DND-41 (cell line): ENCODE results near the gene PRSS33.

Source experiments
- EZH2 ChIP-seq: IDR thresholded peaks from 3 replicates; pipeline ENCODE4 v1.6.1; 2012; ENCODE audit warnings: borderline replicate concordance, low read depth, mild to moderate bottlenecking, moderate library complexity, low read length, inconsistent platforms; ENCODE audit not compliant: severe bottlenecking
- TF ChIP-seq, protein P1 (sequence below): IDR thresholded peaks from 2 replicates; pipeline ENCODE4 v1.5.1; 2012; ENCODE audit warnings: borderline replicate concordance, low read length, moderate library complexity, mild to moderate bottlenecking; ENCODE audit not compliant: poor library complexity, severe bottlenecking; ENCODE audit errors: extremely low read depth

DNA sequence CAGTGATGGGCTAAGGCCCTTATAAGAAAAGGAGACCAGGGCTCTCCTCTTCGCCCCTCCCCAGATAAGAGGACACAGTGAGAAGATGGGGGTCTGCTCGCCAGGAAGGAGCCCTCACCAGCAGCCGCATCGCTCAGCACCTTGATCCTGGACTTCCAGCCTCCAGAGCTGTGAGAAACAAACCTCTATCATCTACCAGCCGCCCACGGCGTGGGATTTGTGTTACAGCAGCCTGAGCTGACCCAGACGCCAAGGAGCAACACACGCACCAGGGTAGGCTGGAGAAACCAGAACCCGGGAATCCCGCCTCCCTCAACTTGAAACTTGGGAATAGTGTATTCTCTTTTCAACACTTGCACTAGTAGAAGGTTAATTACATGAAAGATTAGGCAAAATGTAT lies 38.5 kb upstream of the PRSS33 start:
- TF ChIP-seq, protein P1, sequence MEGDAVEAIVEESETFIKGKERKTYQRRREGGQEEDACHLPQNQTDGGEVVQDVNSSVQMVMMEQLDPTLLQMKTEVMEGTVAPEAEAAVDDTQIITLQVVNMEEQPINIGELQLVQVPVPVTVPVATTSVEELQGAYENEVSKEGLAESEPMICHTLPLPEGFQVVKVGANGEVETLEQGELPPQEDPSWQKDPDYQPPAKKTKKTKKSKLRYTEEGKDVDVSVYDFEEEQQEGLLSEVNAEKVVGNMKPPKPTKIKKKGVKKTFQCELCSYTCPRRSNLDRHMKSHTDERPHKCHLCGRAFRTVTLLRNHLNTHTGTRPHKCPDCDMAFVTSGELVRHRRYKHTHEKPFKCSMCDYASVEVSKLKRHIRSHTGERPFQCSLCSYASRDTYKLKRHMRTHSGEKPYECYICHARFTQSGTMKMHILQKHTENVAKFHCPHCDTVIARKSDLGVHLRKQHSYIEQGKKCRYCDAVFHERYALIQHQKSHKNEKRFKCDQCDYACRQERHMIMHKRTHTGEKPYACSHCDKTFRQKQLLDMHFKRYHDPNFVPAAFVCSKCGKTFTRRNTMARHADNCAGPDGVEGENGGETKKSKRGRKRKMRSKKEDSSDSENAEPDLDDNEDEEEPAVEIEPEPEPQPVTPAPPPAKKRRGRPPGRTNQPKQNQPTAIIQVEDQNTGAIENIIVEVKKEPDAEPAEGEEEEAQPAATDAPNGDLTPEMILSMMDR: no peak
- TF ChIP-seq EZH2: no peak
